ENCODE results near the gene DOC2A.
"Not testable (repeated sequence)": the region's sequence is repeated elsewhere in the genome, so short reads cannot be mapped to it uniquely, and the experiment has no call there.

Gene DOC2A

GRCh38 chr16:29973384-29974246, 37.2 kb downstream of the DOC2A start, which contains the start of gene TAOK2:
TSS of gene TAOK2 (plus strand) at chr16:29973868. CDS start at chr16:29977773, 3,905 bp downstream.
- DNase-seq (ENCODE audit: low read depth in 3 of 3, low spot score in 1 of 3), result peak; percentile 78 to 86 (median 84)

DNA sequence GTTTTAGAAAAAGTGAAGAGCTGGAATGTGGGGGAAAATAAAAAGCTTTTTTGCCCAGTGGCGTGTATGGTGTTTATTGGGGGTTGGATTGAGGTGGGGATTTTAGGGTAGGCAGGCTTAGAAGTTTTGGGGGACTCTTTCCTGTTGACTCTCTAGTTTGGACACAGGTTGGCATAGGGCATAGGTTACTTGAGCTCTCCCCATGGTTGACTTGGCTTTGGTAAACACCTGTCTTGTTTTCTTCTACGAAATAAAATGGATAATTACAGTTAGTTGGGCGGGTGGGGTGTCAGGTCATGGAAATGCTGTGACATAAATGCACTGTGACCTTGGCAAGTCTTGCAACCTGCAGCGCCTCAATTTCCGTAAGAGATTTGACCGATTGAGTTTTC, 37.8 kb downstream of the DOC2A start:
- DNase-seq (ENCODE audit: low read depth in 3 of 3, low spot score in 1 of 3), result no peak

DNA sequence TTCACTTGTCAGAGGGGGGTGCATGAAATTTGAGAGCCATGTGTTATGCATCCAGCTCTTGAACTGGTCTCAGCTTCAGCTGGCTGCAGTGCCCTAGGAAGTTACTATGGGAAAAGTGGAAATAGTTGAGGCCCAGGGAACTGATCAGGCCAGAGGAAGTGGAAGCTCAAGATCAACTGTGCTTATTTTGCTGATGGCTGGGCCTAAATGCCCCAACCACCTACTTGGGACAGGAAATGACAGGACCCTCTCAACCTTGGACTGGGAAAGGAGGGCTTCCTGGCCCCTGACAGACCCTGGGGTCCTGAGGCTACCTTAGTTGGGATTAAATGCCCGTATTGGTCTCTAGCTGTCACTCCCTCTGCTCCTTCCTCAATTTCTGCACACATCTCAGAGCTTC, 38.3 kb downstream of the DOC2A start:
- no peak for DNase-seq (ENCODE audit: low read depth in 3 of 3, low spot score in 1 of 3)

- no peak for DNase-seq (ENCODE audit: low read depth in 3 of 3, low spot score in 1 of 3)
These were observed 39.5 kb downstream of the DOC2A start for GRCh38 chr16:29971304-29971703.

DNA sequence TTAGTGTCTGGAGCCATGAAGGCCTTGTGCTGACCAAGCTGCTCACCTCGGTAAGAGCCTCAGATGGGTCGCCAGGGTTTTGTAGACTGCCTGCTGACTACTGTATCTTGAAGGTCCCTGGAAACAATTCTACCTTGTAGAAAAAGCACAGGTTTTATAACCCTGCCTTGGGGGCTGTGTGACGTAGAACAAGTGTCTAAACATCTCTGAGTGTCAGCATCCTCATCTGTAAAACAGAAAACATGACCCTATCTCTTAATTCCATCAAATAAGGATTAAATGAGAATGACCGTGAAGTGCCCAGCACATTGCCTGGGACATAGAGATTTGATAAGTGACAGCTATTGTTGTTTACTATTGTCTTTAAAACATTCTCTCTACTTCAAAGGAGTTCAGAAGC, 42.6 kb downstream of the DOC2A start:
- no peak for DNase-seq (ENCODE audit: low read depth in 3 of 3, low spot score in 1 of 3)

DNA sequence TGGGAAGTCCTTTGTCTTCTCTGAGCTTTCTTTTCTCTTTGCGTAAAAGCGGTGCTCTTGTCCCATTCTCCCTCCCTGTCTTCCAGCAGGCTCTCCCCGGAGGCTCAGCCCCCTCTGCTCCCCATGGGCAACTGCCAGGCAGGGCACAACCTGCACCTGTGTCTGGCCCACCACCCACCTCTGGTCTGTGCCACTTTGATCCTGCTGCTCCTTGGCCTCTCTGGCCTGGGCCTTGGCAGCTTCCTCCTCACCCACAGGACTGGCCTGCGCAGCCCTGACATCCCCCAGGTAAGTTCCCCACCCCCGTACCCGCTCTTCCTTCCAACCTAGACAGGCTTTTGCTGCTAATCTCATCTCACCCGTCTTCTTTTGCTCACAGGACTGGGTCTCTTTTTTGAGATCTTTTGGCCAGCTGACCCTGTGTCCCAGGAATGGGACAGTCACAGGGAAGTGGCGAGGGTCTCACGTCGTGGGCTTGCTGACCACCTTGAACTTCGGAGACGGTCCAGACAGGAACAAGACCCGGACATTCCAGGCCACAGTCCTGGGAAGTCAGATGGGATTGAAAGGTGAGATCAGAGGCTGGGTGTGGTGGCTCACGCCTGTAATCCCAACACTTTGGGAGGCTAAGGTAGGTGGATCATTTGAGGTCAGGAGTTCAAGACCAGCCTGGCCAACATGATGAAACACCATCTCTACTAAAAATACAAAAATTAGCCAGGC, 47.6 kb downstream of the DOC2A start:
- no peak for DNase-seq (ENCODE audit: low read depth in 3 of 3, low spot score in 1 of 3)

GRCh38 chr16:29962344-29962994, 48.4 kb downstream of the DOC2A start:
- DNase-seq (ENCODE audit: low read depth in 3 of 3, low spot score in 1 of 3), result no peak

DNA sequence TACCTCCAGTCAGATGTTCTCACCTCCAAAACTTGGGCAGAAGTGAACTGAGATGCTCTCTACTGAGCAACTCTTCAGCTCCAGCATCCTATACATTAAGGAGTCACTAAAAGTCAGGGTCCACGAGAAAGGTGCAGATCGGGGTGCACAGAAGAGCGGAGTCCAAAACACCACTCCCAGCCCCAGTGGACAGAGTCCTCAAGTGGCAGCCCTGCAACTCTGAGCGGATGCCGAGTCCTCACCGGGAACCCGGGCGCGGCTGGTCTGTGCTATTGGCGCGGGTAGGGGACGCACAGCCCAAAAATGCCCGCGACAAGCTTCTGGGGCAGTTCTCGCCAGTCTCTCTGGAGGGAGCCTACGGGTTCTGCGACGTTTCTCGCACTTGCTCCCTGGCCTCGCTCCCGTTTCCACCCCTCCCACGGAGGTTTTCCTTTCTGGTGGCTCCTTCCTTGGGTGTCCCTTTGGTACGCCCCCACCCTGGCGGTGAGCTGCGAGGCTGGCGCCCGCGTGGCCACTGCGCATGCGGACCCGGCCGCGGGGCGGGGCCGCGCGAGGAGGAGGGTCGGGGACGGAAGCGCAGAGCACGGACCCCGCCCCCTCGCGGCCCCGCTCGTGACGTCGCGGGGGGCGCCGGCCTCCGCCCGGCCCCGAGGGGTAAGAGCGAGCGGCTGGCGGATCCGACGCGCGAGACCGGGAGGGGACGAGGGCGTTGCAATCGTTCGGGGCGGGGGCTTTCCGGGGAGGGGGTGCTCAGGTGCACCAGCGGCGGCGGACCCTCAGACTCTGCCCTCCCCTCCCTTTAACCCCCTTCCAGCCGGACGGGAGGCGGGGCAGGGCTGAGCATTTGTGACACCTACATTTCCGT, 49.1 kb downstream of the DOC2A start, which contains the start of gene TMEM219:
Gene TMEM219 (plus strand): TSS at position 601 of the 865 bp plus-strand sequence. CDS start 1,065 bp downstream, outside the sequence.
- peak; percentile 80 to 95 (median 88) for DNase-seq (ENCODE audit: low read depth in 3 of 3, low spot score in 1 of 3)

- no peak for DNase-seq (ENCODE audit: low read depth in 3 of 3, low spot score in 1 of 3)
These were observed 49.7 kb downstream of the DOC2A start for GRCh38 chr16:29961127-29961478.

GRCh38 chr16:29959821-29960220, 51.0 kb downstream of the DOC2A start:
- DNase-seq (ENCODE audit: low read depth in 3 of 3, low spot score in 1 of 3), result not testable (repeated sequence)

DNA sequence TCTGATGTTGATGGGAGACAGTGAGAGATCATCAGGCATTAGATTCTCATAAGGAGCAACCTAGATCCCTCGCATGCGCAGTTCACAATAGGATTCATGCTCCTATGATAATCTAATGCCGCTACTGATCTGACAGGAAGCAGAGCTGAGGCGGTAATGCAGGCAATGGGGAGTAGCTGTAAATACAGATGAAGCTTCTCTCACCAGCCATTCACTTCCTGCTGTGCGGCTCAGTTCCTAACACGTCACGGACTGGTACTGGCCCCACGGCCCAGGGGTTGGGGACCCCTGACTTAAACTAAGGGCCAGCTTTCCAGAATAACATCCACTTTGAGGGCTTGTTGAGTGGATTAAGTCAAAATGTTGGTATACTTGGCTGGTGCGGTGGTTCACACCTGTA, 51.5 kb downstream of the DOC2A start:
- no peak for DNase-seq (ENCODE audit: low read depth in 3 of 3, low spot score in 1 of 3)

GRCh38 chr16:29958756-29959155, 52.1 kb downstream of the DOC2A start:
- no peak for DNase-seq (ENCODE audit: low read depth in 3 of 3, low spot score in 1 of 3)

All from stimulated activated CD4-positive, alpha-beta T cell treated with anti-CD3 and anti-CD28 coated beads, TNF-alpha, amount 100 ng/mL, for 1 hour (primary cell).